OCI-LY7 (cell line): ENCODE measurements around the gene SCAMP2. TPM values are rescaled to one million over a fixed set of nuclear protein-coding genes. Genes with fewer than 3 reads are reported as not detected.

Experiments
- BruUV-seq: library from RNA; stranded (reverse); fragments of 400-500 nt; replicated peaks from 2 replicates; lab custom pipeline; 2021; lab: Mats Ljungman, UMichigan
- CTCF ChIA-PET: fragments of 300-600 bp; sonication (Branson Sonifier 250); formaldehyde crosslinking; loops from one replicate; lab custom pipeline; 2022; ENCODE audit warnings: antibody characterized with exemption; ENCODE audit not compliant: unreplicated experiment; lab: Charles Lee
- POLR2A ChIA-PET: fragments of 300-600 bp; sonication (Branson Sonifier 250); formaldehyde crosslinking; loops from one replicate; lab custom pipeline; 2022; ENCODE audit warnings: antibody characterized with exemption; lab: Charles Lee
- DNase-seq: peaks from one replicate; pipeline ENCODE4 v3.0.0-alpha.2; 2015; ENCODE audit warnings: low spot score
- H2AFZ ChIP-seq: fragments of 200-600 bp; sonication (generic), shearing (Covaris generic); 2 replicates; pipeline ENCODE4 v1.6.1; 2014; ENCODE audit warnings: mild to moderate bottlenecking, antibody characterized with exemption, low read length, moderate library complexity
- H3K27ac ChIP-seq: fragments of 200-600 bp; sonication (generic); 2 replicates; pipeline ENCODE4 v1.5.1; 2014; ENCODE audit warnings: mixed run types, low read depth, mild to moderate bottlenecking, moderate library complexity, low read length, inconsistent platforms; ENCODE audit not compliant: poor library complexity, severe bottlenecking
- H3K36me3 ChIP-seq: fragments of 200-600 bp; sonication (generic); 2 replicates; pipeline ENCODE4 v1.6.1; 2014; ENCODE audit warnings: mild to moderate bottlenecking, antibody characterized with exemption, low read length, moderate library complexity, mixed read lengths; ENCODE audit not compliant: insufficient read depth
- H3K4me1 ChIP-seq: fragments of 200-600 bp; sonication (generic); 2 replicates; pipeline ENCODE4 v1.5.1; 2014; ENCODE audit warnings: mild to moderate bottlenecking, low read length; ENCODE audit not compliant: insufficient read depth, poor library complexity, severe bottlenecking
- H3K4me2 ChIP-seq: fragments of 200-600 bp; sonication (generic); 2 replicates; pipeline ENCODE4 v1.6.1; 2014; ENCODE audit warnings: mild to moderate bottlenecking, low read length
- H3K4me3 ChIP-seq: fragments of 200-600 bp; sonication (generic); 2 replicates; pipeline ENCODE4 v1.5.1; 2014; ENCODE audit warnings: mild to moderate bottlenecking, low read depth, low read length; ENCODE audit not compliant: poor library complexity, severe bottlenecking
- H3K79me2 ChIP-seq: fragments of 200-600 bp; sonication (generic); 2 replicates; pipeline ENCODE4 v1.6.1; 2016; ENCODE audit warnings: low read depth, mild to moderate bottlenecking, low read length, moderate library complexity, mixed read lengths; ENCODE audit not compliant: insufficient read depth
- H3K9me2 ChIP-seq: fragments of 200-600 bp; sonication (generic); 2 replicates; pipeline ENCODE4 v1.6.1; 2016; ENCODE audit warnings: mild to moderate bottlenecking, low read length, mixed read lengths; ENCODE audit not compliant: insufficient read depth
- H3K9me3 ChIP-seq: fragments of 200-600 bp; sonication (generic); 2 replicates; pipeline ENCODE4 v1.6.1; 2014; ENCODE audit warnings: mild to moderate bottlenecking, mixed run types, low read length, mixed read lengths
- H4K20me1 ChIP-seq: fragments of 200-600 bp; sonication (generic); 2 replicates; pipeline ENCODE4 v1.6.1; 2014; ENCODE audit warnings: mild to moderate bottlenecking, antibody characterized with exemption, low read length, moderate library complexity, mixed read lengths; ENCODE audit not compliant: insufficient read depth
- CTCF ChIP-seq: fragments of 200-600 bp; sonication (generic); conservative IDR thresholded peaks from 2 replicates; pipeline ENCODE4 v1.5.1; 2014; ENCODE audit warnings: mild to moderate bottlenecking, antibody characterized with exemption, low read length, moderate library complexity, mixed read lengths
- EZH2phosphoT487 ChIP-seq: fragments of 200-600 bp; sonication (generic); IDR thresholded peaks from 2 replicates; pipeline ENCODE4 v1.6.1; 2018; ENCODE audit warnings: low read depth, borderline replicate concordance, mild to moderate bottlenecking, mixed run types, antibody characterized with exemption, low read length, moderate library complexity, mixed read lengths
- intact Hi-C: fragments of 100-400 bp; cut with micrococcal nuclease; formaldehyde crosslinking; loops from one replicate; pipeline ENCODE4 v1.10.0; 2022; ENCODE audit not compliant: unreplicated experiment
- total RNA-seq, 2 experiments: library from RNA; depleted of rRNA in 1 of 2; stranded (reverse); fragments of >200 nt in 1 of 2; shearing (Covaris generic) in 1 of 2; gene quantifications; 2 replicates each; pipeline ENCODE4 v1.2.3, GENCODE V29; 2014 to 2022

Gene SCAMP2
- total RNA-seq, 2 experiments from 2014 or later: 24.6 to 55.2 TPM

- no peak overlapping the region for H3K27ac ChIP-seq
- intact Hi-C loops: no loop called here
- no peak overlapping the region for H2AFZ ChIP-seq
- peaks cover 12% of the 10 kb centered on the region for H3K4me1 ChIP-seq
- no TSS peak for BruUV-seq
- H3K9me3 ChIP-seq: no peaks in the 10 kb centered on the region
- peaks cover 20% of the 10 kb centered on the region for H3K36me3 ChIP-seq
- H4K20me1 ChIP-seq: no peaks in the 10 kb centered on the region
- ChIA-PET CTCF (no interaction called here), POLR2A (interaction anchor here (1.0 to 2.5 kb wide), 2 partner anchors 12 kb away, joined by 6 to 11 read pairs; no protein-coding TSS in a partner anchor)
- no peak overlapping the region for H3K4me3 ChIP-seq
- no peak overlapping the region for H3K4me2 ChIP-seq
- TF ChIP-seq EZH2phosphoT487 (no peak), CTCF (peak; percentile 57)
- no peak for DNase-seq
- no peaks in the 10 kb centered on the region for H3K9me2 ChIP-seq
- H3K79me2 ChIP-seq: no peaks in the 10 kb centered on the region
These were observed 64.3 kb downstream of the SCAMP2 start for GRCh38 chr15:74808840-74809229.

GRCh38 chr15:74808078-74808839, 64.9 kb downstream of the SCAMP2 start:
- intact Hi-C loops: no loop called here
- Histone ChIP-seq H3K9me3 (no peaks in the 10 kb centered on the region), H3K36me3 (peaks cover 25% of the 10 kb centered on the region), H3K4me3 (no peak overlapping the region), H2AFZ (no peak overlapping the region), H4K20me1 (no peaks in the 10 kb centered on the region), H3K4me1 (peaks cover 12% of the 10 kb centered on the region), H3K9me2 (no peaks in the 10 kb centered on the region), H3K79me2 (no peaks in the 10 kb centered on the region), H3K4me2 (no peak overlapping the region), H3K27ac (no peak overlapping the region)
- no peak for DNase-seq
- no TSS peak for BruUV-seq
- TF ChIP-seq CTCF: no peak
- no peak for TF ChIP-seq EZH2phosphoT487
- ChIA-PET CTCF (no interaction called here), POLR2A (interaction anchor here (0.8 to 1.9 kb wide), 3 partner anchors 13 to 36 kb away, joined by 3 to 6 read pairs (median 4); no protein-coding TSS in a partner anchor)

GRCh38 chr15:74807282-74807681, 65.9 kb downstream of the SCAMP2 start:
- DNase-seq: no peak
- Histone ChIP-seq H3K27ac (no peak overlapping the region), H3K4me3 (no peak overlapping the region), H2AFZ (no peak overlapping the region), H3K4me2 (no peak overlapping the region), H3K9me2 (no peaks in the 10 kb centered on the region), H3K36me3 (peaks cover 35% of the 10 kb centered on the region), H3K4me1 (peaks cover 12% of the 10 kb centered on the region), H3K79me2 (no peaks in the 10 kb centered on the region), H4K20me1 (no peaks in the 10 kb centered on the region), H3K9me3 (no peaks in the 10 kb centered on the region)
- POLR2A ChIA-PET: interaction anchor here (0.6 to 1.9 kb wide), 5 partner anchors 14 to 257 kb away, joined by 3 to 5 read pairs (median 4); no protein-coding TSS in a partner anchor
- intact Hi-C loops: no loop called here
- no TSS peak for BruUV-seq
- CTCF ChIA-PET: no interaction called here
- TF ChIP-seq EZH2phosphoT487 (no peak), CTCF (no peak)
